Stimulated activated CD4-positive, alpha-beta T cell treated with anti-CD3 and anti-CD28 coated beads, TNF-alpha, amount 100 ng/mL, for 48 hours (primary cell): ENCODE data around the gene ZNF862.

ENCODE experiments used
- DNase-seq, 3 donors: peaks; one replicate each; pipeline ENCODE4 v3.0.0-alpha.2; 2020; ENCODE audit warnings: low read depth in 3 of 3

The ZNF862 gene

DNA sequence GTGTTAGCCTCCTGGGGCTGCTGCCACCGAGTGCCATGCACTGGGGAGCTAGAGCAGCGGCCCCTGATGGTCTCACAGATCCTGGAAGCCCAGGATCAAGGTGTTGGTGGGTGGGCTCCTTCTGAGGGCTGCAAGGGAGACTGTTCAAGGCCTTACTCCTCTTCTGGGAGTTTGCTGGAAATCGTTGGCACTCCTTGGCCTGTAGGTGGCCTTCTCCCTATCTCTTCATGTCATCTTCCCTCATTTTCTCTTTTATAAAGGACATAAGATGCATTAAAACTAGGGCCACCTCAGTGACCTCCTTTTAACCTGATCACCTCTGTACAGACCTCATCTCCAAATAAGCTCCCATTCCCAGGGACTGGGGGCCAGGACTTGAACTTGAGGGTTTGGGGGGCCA, 27.0 kb upstream of the ZNF862 start:
- no peak for DNase-seq

GRCh38 chr7:149811831-149812490, 26.2 kb upstream of the ZNF862 start:
- no peak for DNase-seq

GRCh38 chr7:149813254-149814035, 24.7 kb upstream of the ZNF862 start:
- DNase-seq: no peak

GRCh38 chr7:149814494-149814893, 23.7 kb upstream of the ZNF862 start:
- DNase-seq: no peak

- DNase-seq: no peak
These were observed 23.1 kb upstream of the ZNF862 start for GRCh38 chr7:149815121-149815520.

GRCh38 chr7:149815661-149816266, 22.4 kb upstream of the ZNF862 start:
- DNase-seq: no peak

GRCh38 chr7:149816267-149816751, 21.9 kb upstream of the ZNF862 start:
- no peak for DNase-seq

GRCh38 chr7:149816794-149817193, 21.4 kb upstream of the ZNF862 start:
- DNase-seq: no peak

- DNase-seq: no peak
These were observed 20.8 kb upstream of the ZNF862 start for GRCh38 chr7:149817301-149817771.

- DNase-seq: no peak
These were observed 20.2 kb upstream of the ZNF862 start for GRCh38 chr7:149817836-149818535.

GRCh38 chr7:149818536-149818840, 19.7 kb upstream of the ZNF862 start:
- DNase-seq: no peak

GRCh38 chr7:149819141-149819960, 18.8 kb upstream of the ZNF862 start:
- DNase-seq: no peak

DNA sequence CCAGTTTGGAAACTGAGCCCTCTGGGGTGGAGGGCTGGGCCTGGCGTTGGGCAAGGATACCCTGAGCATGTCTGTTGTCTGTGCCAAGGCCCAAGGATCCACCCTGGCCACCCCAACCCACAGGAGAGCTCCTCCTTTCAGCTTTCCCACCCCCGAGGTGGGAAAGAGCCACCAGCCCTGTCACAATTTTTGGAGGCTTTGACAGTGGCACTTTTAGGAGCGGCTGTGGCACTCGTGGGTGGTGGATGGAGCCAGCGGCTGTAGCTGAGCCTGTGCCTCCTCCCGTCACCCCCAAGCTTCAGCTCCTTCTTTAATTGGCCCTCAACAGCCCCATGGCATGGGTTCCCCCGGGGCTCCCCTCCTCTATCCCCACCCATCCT, 18.2 kb upstream of the ZNF862 start:
- no peak for DNase-seq

DNA sequence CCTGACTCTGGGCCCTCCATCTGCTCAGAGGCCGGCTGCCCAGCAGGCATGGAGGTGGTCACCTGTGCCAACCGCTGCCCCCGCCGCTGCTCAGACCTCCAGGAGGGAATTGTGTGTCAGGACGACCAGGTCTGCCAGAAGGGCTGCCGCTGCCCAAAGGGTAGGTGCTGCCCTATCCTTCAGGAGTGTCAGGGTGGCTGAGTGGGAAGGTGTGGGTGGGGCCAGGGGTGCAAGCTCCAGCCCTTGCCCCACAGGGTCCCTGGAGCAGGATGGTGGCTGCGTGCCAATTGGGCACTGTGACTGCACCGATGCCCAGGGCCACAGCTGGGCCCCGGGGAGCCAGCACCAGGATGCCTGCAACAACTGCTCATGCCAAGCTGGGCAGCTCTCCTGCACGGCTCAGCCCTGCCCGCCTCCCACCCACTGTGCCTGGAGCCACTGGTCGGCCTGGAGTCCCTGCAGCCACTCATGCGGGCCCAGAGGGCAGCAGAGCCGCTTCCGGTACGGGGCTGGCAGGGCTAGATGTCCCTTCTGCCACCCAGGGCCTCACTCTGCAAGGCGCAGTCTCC, 17.5 kb upstream of the ZNF862 start:
- no peak for DNase-seq

- DNase-seq: no peak
These were observed 16.7 kb upstream of the ZNF862 start for GRCh38 chr7:149821191-149822148.

DNA sequence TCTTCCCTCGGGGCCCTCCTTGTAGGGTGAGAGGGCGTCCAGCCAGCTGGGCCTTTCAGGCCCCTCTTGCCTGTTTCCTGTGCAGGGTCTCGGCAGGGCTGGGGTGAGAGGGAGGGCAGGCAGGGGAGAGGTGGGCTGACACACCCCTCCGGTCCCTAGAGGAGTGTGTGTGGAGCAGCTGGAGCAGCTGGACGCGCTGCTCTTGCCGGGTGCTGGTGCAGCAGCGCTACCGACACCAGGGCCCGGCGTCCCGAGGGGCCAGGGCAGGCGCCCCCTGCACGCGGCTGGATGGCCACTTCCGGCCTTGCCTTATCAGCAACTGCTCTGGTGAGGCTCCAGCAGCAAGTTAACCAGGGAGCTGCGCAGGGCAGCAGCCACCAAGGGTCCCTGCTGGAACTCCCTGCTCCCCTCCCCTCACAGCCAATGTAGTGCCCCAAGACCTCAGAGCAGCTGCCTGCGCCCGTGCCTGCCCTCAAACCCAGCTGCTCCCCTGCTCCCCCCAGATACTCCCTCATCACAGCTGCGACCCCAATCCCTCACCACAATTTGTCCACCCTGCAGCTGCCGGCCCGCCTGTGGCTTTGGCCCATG, 15.7 kb upstream of the ZNF862 start:
- DNase-seq: no peak

DNA sequence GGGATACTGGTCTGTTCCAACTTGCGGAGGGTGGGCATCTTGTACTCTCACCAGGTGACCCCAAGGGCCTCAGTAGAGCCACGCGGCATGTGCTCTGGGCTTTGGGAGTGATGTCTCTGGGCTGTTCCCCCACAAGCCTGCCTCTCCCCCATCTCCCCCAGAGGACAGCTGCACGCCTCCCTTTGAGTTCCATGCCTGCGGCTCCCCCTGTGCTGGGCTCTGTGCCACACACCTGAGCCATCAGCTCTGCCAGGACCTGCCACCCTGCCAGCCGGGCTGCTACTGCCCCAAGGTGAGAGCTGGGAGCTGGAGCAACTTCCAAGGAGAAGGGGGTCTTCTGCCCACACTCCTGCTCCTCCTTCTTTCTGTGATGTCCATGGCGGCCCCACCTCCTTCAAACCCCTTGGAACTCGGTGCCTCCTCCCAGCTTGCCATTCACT, 15.0 kb upstream of the ZNF862 start:
- DNase-seq: no peak

DNA sequence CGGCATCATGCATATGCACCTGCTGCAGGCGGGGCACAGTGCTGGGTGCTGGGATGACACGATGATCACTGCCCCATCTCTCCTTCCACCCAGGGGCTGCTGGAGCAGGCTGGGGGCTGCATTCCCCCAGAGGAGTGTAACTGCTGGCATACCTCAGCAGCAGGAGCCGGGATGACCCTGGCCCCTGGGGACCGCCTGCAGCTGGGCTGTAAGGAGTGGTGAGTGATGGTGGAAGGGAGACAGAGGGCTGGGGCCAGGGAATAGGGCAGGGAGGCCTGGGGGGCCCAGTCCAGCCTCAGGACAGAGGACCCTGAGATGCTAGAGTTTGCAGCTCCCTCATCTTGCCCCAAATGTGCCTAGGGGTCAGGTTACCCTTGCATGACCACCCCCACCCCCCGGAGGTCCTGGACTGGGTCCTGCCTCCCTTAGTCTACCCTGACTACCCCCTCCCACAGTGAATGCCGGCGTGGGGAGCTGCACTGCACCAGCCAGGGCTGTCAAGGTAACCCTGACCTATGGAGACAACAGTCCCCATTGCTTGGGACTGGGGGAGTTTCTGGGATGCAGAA, 14.5 kb upstream of the ZNF862 start:
- no peak for DNase-seq

DNA sequence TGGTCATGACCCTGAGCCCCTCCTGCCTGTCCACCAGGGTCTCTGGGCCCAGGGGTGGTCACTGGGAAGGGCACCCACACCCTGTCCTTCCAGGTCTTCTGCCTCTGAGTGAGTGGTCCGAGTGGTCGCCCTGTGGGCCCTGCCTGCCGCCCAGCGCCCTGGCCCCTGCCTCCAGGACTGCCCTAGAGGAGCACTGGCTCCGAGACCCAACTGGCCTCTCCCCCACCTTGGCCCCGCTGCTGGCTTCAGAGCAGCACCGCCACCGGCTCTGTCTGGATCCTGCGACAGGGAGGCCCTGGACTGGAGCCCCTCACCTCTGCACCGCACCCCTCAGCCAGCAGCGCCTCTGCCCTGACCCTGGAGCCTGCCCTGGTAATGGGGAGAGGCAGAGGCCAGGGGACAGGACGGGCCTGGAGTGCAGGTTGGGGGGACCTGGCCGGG, 13.9 kb upstream of the ZNF862 start:
- no peak for DNase-seq
